NT2/D1 (cell line): ENCODE measurements around the gene C5orf24.
"Not testable (repeated sequence)": the region's sequence is repeated elsewhere in the genome, so short reads cannot be mapped to it uniquely, and the experiment has no call there.

ENCODE experiments used
- DNase-seq: peaks from one replicate; pipeline ENCODE4 v3.0.0-alpha.2; 2011; ENCODE audit warnings: low read depth, low spot score
- H3K27me3 ChIP-seq: 2 replicates; pipeline ENCODE4 v1.6.0; 2011; ENCODE audit warnings: mild to moderate bottlenecking; ENCODE audit not compliant: insufficient read length, insufficient read depth
- H3K36me3 ChIP-seq: 2 replicates; pipeline ENCODE4 v1.6.1; 2011; ENCODE audit warnings: mild to moderate bottlenecking, low read length, mixed read lengths; ENCODE audit not compliant: insufficient read depth, insufficient read length
- H3K4me1 ChIP-seq: 2 replicates; pipeline ENCODE4 v1.5.1; 2011; ENCODE audit not compliant: insufficient read depth, insufficient read length
- H3K4me3 ChIP-seq: 2 replicates; pipeline ENCODE4 v1.5.1; 2011; ENCODE audit warnings: low read depth; ENCODE audit not compliant: insufficient read length
- H3K9ac ChIP-seq: 2 replicates; pipeline ENCODE4 v1.6.0; 2011; ENCODE audit warnings: low read depth; ENCODE audit not compliant: insufficient read length
- H3K9me3 ChIP-seq: 2 replicates; pipeline ENCODE4 v1.5.1; 2011; ENCODE audit warnings: mild to moderate bottlenecking, low read length; ENCODE audit not compliant: insufficient read depth
- SUZ12 ChIP-seq: IDR thresholded peaks from 2 replicates; pipeline ENCODE4 v1.6.1; 2011; ENCODE audit not compliant: insufficient read length, insufficient read depth; ENCODE audit errors: extremely low read depth
- YY1 ChIP-seq: IDR thresholded peaks from 2 replicates; pipeline ENCODE4 v1.6.1; 2011; ENCODE audit not compliant: insufficient read length, insufficient read depth
- ZNF274 ChIP-seq: IDR thresholded peaks from 2 replicates; pipeline ENCODE4 v1.6.1; 2011; ENCODE audit warnings: mild to moderate bottlenecking, low read depth, low read length

C5orf24 gene

GRCh38 chr5:134840811-134841210, 5.0 kb upstream of the C5orf24 start:
- TF ChIP-seq YY1 (no peak), ZNF274 (no peak), SUZ12 (no peak)
- DNase-seq: no peak
- Histone ChIP-seq H3K4me1 (no peaks in the 10 kb centered on the region), H3K36me3 (peaks cover 39% of the 10 kb centered on the region), H3K4me3 (no peak overlapping the region), H3K9me3 (no peaks in the 10 kb centered on the region), H3K9ac (no peak overlapping the region), H3K27me3 (no peaks in the 10 kb centered on the region)

DNA sequence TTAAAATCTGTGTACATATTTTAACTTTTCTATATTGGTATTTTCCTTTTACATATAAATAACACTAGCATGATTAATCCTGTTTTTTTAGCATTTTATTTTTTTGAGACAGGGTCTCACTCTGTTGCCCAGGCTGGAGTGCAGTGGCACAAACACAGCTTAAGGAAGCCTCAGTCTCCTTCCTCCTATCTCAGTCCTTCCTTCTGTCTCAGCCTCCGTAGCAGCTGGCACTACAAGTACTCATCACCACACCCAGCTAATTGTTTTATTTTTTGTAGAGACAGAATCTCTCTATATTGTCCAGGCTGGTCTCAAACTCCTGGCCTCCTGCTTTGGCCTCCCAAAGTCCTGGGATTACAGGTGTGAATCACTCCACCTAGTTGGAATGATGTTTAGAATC, 1.5 kb upstream of the C5orf24 start:
- DNase-seq: no peak
- Histone ChIP-seq H3K9me3 (no peaks in the 10 kb centered on the region), H3K36me3 (peaks cover 31% of the 10 kb centered on the region), H3K4me3 (no peak overlapping the region), H3K4me1 (no peaks in the 10 kb centered on the region), H3K9ac (no peak overlapping the region), H3K27me3 (no peaks in the 10 kb centered on the region)
- TF ChIP-seq YY1 (no peak), SUZ12 (no peak), ZNF274 (no peak)

- Histone ChIP-seq H3K9me3 (no peaks in the 10 kb centered on the region), H3K27me3 (no peaks in the 10 kb centered on the region), H3K4me3 (peak overlapping the region; percentile 72), H3K4me1 (no peaks in the 10 kb centered on the region), H3K9ac (peak overlapping the region; percentile 92), H3K36me3 (peaks cover 33% of the 10 kb centered on the region)
- TF ChIP-seq YY1: no peak
- TF ChIP-seq ZNF274: no peak
- no peak for TF ChIP-seq SUZ12
- DNase-seq: no peak
Measured at GRCh38 chr5:134845335-134845851, 375 bp upstream of the C5orf24 start.

DNA sequence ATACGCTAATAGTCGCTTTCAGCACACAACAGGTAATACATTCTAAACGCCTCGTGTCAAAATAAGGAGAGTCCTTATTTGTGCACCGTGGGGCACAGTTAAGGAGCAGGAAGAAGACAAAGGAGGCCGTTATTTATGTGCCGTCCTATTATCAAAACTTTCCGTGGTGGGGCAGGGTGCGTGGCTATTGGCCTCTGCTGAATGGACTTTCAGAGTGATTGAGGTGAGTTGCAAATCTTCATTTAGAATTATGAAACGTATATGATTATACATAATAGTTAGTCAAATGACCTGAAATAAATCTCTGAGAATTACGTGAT, 833 bp downstream of the C5orf24 start:
- Histone ChIP-seq H3K27me3 (no peaks in the 10 kb centered on the region), H3K36me3 (peaks cover 28% of the 10 kb centered on the region), H3K9ac (peak overlapping the region; percentile 92), H3K4me1 (no peaks in the 10 kb centered on the region), H3K4me3 (peak overlapping the region; percentile 72), H3K9me3 (no peaks in the 10 kb centered on the region)
- no peak for DNase-seq
- TF ChIP-seq ZNF274 (no peak), YY1 (no peak), SUZ12 (no peak)

DNA sequence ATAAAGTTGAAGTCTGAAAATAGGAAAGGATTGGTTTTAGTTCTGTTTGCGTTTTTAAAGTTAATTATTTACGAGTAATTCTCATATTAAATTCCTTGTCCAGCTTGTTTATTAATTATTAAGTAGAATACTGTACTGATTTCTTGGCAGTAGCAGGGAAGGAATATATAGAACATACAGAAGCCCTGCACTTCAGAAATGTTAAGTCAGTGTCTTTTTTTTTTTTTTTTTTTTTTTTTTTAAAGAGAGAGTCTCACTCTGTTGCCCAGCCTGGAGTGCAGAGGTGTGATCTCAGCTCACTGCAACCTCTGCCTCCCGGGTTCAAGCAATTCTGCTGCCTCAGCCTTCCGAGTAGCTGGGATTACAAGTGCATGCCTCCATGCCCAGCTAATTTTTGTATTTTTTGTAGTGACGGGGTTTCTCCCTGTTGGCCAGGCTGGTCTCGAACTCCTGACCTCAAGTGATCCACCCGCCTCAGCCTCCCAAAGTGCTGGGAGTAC, 3.7 kb downstream of the C5orf24 start:
- H3K4me1 ChIP-seq, H3K9ac ChIP-seq, H3K9me3 ChIP-seq, H3K27me3 ChIP-seq, H3K4me3 ChIP-seq, DNase-seq: not testable (repeated sequence)
- peaks cover 30% of the 10 kb centered on the region for H3K36me3 ChIP-seq

GRCh38 chr5:134851307-134851923, 5.6 kb downstream of the C5orf24 start:
- Histone ChIP-seq H3K9ac (no peak overlapping the region), H3K36me3 (peaks cover 46% of the 10 kb centered on the region)
- TF ChIP-seq SUZ12 (no peak), YY1 (no peak), ZNF274 (no peak)

DNA sequence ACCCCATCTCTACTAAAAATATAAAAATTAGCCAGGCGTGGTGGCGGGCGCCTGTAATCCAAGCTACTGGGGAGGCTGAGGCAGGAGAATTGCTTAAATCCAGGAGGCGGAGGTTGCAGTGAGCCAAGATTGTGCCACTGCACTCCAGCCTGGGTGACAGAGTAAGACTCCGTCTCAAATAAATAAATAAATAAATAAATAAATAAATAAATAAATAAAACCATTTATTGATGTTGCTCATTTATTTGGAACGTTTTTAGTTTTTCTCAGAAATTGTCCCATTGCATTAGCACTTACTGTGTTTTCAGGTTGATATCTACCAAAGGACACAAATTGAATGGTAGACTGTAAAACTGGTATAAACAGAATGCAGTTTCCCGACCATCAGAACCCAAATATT, 10.7 kb downstream of the C5orf24 start:
- not testable (repeated sequence) for H3K27me3 ChIP-seq, H3K9me3 ChIP-seq, H3K4me3 ChIP-seq, H3K4me1 ChIP-seq, DNase-seq, H3K9ac ChIP-seq
- H3K36me3 ChIP-seq: peaks cover 47% of the 10 kb centered on the region

More at GRCh38 chr5:134851307-134851923, 5.6 kb downstream of the C5orf24 start:
- Histone ChIP-seq H3K4me3 (no peak overlapping the region), H3K27me3 (no peaks in the 10 kb centered on the region), H3K9me3 (no peaks in the 10 kb centered on the region), H3K4me1 (no peaks in the 10 kb centered on the region)
- no peak for DNase-seq

GRCh38 chr5:134857401-134857800, 11.6 kb downstream of the C5orf24 start:
- TF ChIP-seq ZNF274: no peak
- TF ChIP-seq YY1: no peak
- no peak for TF ChIP-seq SUZ12
- Histone ChIP-seq H3K27me3 (no peaks in the 10 kb centered on the region), H3K4me1 (no peaks in the 10 kb centered on the region), H3K36me3 (peaks cover 46% of the 10 kb centered on the region), H3K4me3 (no peak overlapping the region), H3K9ac (no peak overlapping the region), H3K9me3 (no peaks in the 10 kb centered on the region)
- DNase-seq: no peak
